Measurements from ENCODE around the gene TRIM21. TPM values are rescaled to one million over a fixed set of nuclear protein-coding genes. Genes with fewer than 3 reads are reported as not detected.
"Not testable (repeated sequence)": the region's sequence is repeated elsewhere in the genome, so short reads cannot be mapped to it uniquely, and the experiment has no call there.

Gene TRIM21
- total RNA-seq, 1 experiment from 2014 or later, result 31.7 TPM

- H3K36me3 ChIP-seq (ENCODE audit: control insufficient read depth, insufficient read depth, low read length), result no peaks in the 10 kb centered on the region
- in situ Hi-C loops (cut with HindIII; ENCODE audit: low pct_unique_long_range_greater_than_20kb, low sequenced_read_pairs), result no loop called here
- H3K27me3 ChIP-seq (ENCODE audit: control insufficient read depth, insufficient read depth, low read length), result peaks cover 11% of the 10 kb centered on the region
- no peaks in the 10 kb centered on the region for H3K9me3 ChIP-seq (ENCODE audit: control insufficient read depth, insufficient read depth, low read depth, low read length)
- intact Hi-C loops (cut with micrococcal nuclease; ENCODE audit: unreplicated experiment), result no loop called here
- H3K4me3 ChIP-seq (ENCODE audit: low read depth in 2 of 2, low read length in 2 of 2), result no peak overlapping the region
- DNase-seq (ENCODE audit: low read depth, low spot score) (no peak), ATAC-seq (no peak)
- BruUV-seq (replicated peaks), result no TSS peak
- no peaks in the 10 kb centered on the region for H3K4me1 ChIP-seq (ENCODE audit: control insufficient read depth, insufficient read depth, low read length)
- ChIA-PET POLR2A (no interaction called here), CTCF (no interaction called here)
- H3K27ac ChIP-seq (ENCODE audit: low read length), result no peak overlapping the region
- TF ChIP-seq SIN3A (IDR thresholded peaks at IDR 0.05; ENCODE audit: borderline replicate concordance, insufficient read depth, low read depth, low read length) (no peak), REST (IDR thresholded peaks at IDR 0.05; ENCODE audit: insufficient read depth in 1 of 2, low read depth in 2 of 2, low read length in 1 of 2) (no peak), POLR2AphosphoS5 (IDR thresholded peaks at IDR 0.05; ENCODE audit: low read depth, low read length) (no peak), CTCF (IDR thresholded peaks at IDR 0.05) (no peak), TCF7L2 (IDR thresholded peaks at IDR 0.05; ENCODE audit: low read depth, low read length) (no peak)
Observed at GRCh38 chr11:4416816-4417215, 23.3 kb upstream of the TRIM21 start.

GRCh38 chr11:4416306-4416705 is 22.8 kb upstream of the TRIM21 start:
- intact Hi-C loops (cut with micrococcal nuclease; ENCODE audit: unreplicated experiment) (no loop called here), in situ Hi-C loops (cut with HindIII; ENCODE audit: low pct_unique_long_range_greater_than_20kb, low sequenced_read_pairs) (no loop called here)
- no peak for TF ChIP-seq REST (IDR thresholded peaks at IDR 0.05; ENCODE audit: insufficient read depth in 1 of 2, low read depth in 2 of 2, low read length in 1 of 2)
- TF ChIP-seq POLR2AphosphoS5 (IDR thresholded peaks at IDR 0.05; ENCODE audit: low read depth, low read length), result no peak
- no peak for TF ChIP-seq SIN3A (IDR thresholded peaks at IDR 0.05; ENCODE audit: borderline replicate concordance, insufficient read depth, low read depth, low read length)
- no peak for TF ChIP-seq CTCF (IDR thresholded peaks at IDR 0.05)
- CTCF ChIA-PET, result no interaction called here
- no peak overlapping the region for H3K4me3 ChIP-seq (ENCODE audit: low read depth in 2 of 2, low read length in 2 of 2)
- ATAC-seq (no peak), DNase-seq (ENCODE audit: low read depth, low spot score) (no peak)
- no peaks in the 10 kb centered on the region for H3K36me3 ChIP-seq (ENCODE audit: control insufficient read depth, insufficient read depth, low read length)
- POLR2A ChIA-PET, result no interaction called here
- no peaks in the 10 kb centered on the region for H3K9me3 ChIP-seq (ENCODE audit: control insufficient read depth, insufficient read depth, low read depth, low read length)
- H3K27ac ChIP-seq (ENCODE audit: low read length), result no peak overlapping the region
- H3K27me3 ChIP-seq (ENCODE audit: control insufficient read depth, insufficient read depth, low read length), result peaks cover 11% of the 10 kb centered on the region
- BruUV-seq (replicated peaks), result no TSS peak
- no peaks in the 10 kb centered on the region for H3K4me1 ChIP-seq (ENCODE audit: control insufficient read depth, insufficient read depth, low read length)

GRCh38 chr11:4406206-4406605 is 12.7 kb upstream of the TRIM21 start:
- H3K4me1 ChIP-seq (ENCODE audit: control insufficient read depth, insufficient read depth, low read length); DNase-seq (ENCODE audit: low read depth, low spot score); ATAC-seq; H3K4me3 ChIP-seq (ENCODE audit: low read depth in 2 of 2, low read length in 2 of 2); H3K27me3 ChIP-seq (ENCODE audit: control insufficient read depth, insufficient read depth, low read length); POLR2A ChIA-PET; BruUV-seq (replicated peaks); intact Hi-C loops (cut with micrococcal nuclease; ENCODE audit: unreplicated experiment); CTCF ChIA-PET; H3K27ac ChIP-seq (ENCODE audit: low read length); H3K36me3 ChIP-seq (ENCODE audit: control insufficient read depth, insufficient read depth, low read length); in situ Hi-C loops (cut with HindIII; ENCODE audit: low pct_unique_long_range_greater_than_20kb, low sequenced_read_pairs); H3K9me3 ChIP-seq (ENCODE audit: control insufficient read depth, insufficient read depth, low read depth, low read length): not testable (repeated sequence)
